BE2C (cell line): Measurements from ENCODE around the gene SEMA4D.

Experiments
- DNase-seq: peaks from one replicate; pipeline ENCODE4 v3.0.0-alpha.2; 2020
- H3K27me3 ChIP-seq: fragments of 250-450 bp; sonication (Bioruptor Pico); 2 replicates; pipeline ENCODE4 v1.5.1; 2020; ENCODE audit warnings: mild to moderate bottlenecking
- H3K36me3 ChIP-seq: fragments of 250-450 bp; sonication (Bioruptor Pico); 2 replicates; pipeline ENCODE4 v1.5.1; 2020; ENCODE audit warnings: mild to moderate bottlenecking
- H3K4me1 ChIP-seq: fragments of 250-450 bp; sonication (Bioruptor Pico); 2 replicates; pipeline ENCODE4 v1.5.1; 2020
- H3K4me3 ChIP-seq: 2 replicates; pipeline ENCODE4 v1.5.1; 2011; ENCODE audit warnings: low read depth, low read length
- H3K9me3 ChIP-seq: fragments of 250-450 bp; sonication (Bioruptor Pico); 2 replicates; pipeline ENCODE4 v1.5.1; 2020
- CTCF ChIP-seq: IDR thresholded peaks from 2 replicates; pipeline ENCODE4 v1.5.1; 2012; ENCODE audit warnings: mild to moderate bottlenecking, low read depth, low read length

Gene SEMA4D

GRCh38 chr9:89527084-89527483, 29.2 kb upstream of the SEMA4D start:
- Histone ChIP-seq H3K4me1 (no peaks in the 10 kb centered on the region), H3K9me3 (no peaks in the 10 kb centered on the region), H3K4me3 (no peak overlapping the region), H3K27me3 (no peaks in the 10 kb centered on the region), H3K36me3 (no peaks in the 10 kb centered on the region)
- no peak for TF ChIP-seq CTCF
- no peak for DNase-seq

- Histone ChIP-seq H3K36me3 (no peaks in the 10 kb centered on the region), H3K4me3 (no peak overlapping the region), H3K9me3 (no peaks in the 10 kb centered on the region), H3K4me1 (no peaks in the 10 kb centered on the region), H3K27me3 (no peaks in the 10 kb centered on the region)
- TF ChIP-seq CTCF = no peak
- DNase-seq = no peak
Observed at GRCh38 chr9:89526667-89527066, 28.8 kb upstream of the SEMA4D start.

- no peak for TF ChIP-seq CTCF
- Histone ChIP-seq H3K9me3 (no peaks in the 10 kb centered on the region), H3K4me3 (no peak overlapping the region), H3K4me1 (no peaks in the 10 kb centered on the region), H3K27me3 (no peaks in the 10 kb centered on the region), H3K36me3 (no peaks in the 10 kb centered on the region)
- no peak for DNase-seq
Observed at GRCh38 chr9:89525446-89526374, 27.8 kb upstream of the SEMA4D start.

GRCh38 chr9:89524963-89525362, 27.1 kb upstream of the SEMA4D start:
- Histone ChIP-seq H3K4me3 (no peak overlapping the region), H3K36me3 (no peaks in the 10 kb centered on the region), H3K4me1 (peaks cover 2% of the 10 kb centered on the region; the same call in 1 of the 2 replicates), H3K9me3 (no peaks in the 10 kb centered on the region), H3K27me3 (no peaks in the 10 kb centered on the region)
- DNase-seq = no peak
- no peak for TF ChIP-seq CTCF

- H3K9me3 ChIP-seq = no peaks in the 10 kb centered on the region
- peaks cover 12% of the 10 kb centered on the region for H3K4me1 ChIP-seq
- H3K36me3 ChIP-seq = no peaks in the 10 kb centered on the region
- no peaks in the 10 kb centered on the region for H3K27me3 ChIP-seq
- no peak for DNase-seq
- no peak for TF ChIP-seq CTCF
- no peak overlapping the region for H3K4me3 ChIP-seq
Observed at GRCh38 chr9:89523948-89524347, 26.0 kb upstream of the SEMA4D start.

- TF ChIP-seq CTCF = no peak
- H3K4me1 ChIP-seq = peaks cover 13% of the 10 kb centered on the region
- H3K4me3 ChIP-seq = no peak overlapping the region
Observed at GRCh38 chr9:89522959-89523285, 25.0 kb upstream of the SEMA4D start.

More at GRCh38 chr9:89522959-89523285, 25.0 kb upstream of the SEMA4D start:
- H3K36me3 ChIP-seq = no peaks in the 10 kb centered on the region
- H3K27me3 ChIP-seq = no peaks in the 10 kb centered on the region
- DNase-seq = no peak
- H3K9me3 ChIP-seq = no peaks in the 10 kb centered on the region
